SK-N-SH (cell line): ENCODE results near the gene JAM2.

ENCODE experiments used
- CTCF ChIP-seq: fragments of 200-600 bp; sonication (generic); IDR thresholded peaks from 2 replicates; pipeline ENCODE4 v1.6.1; 2017; ENCODE audit warnings: antibody characterized with exemption, mild to moderate bottlenecking, moderate library complexity
- ELF1 ChIP-seq: IDR thresholded peaks from 2 replicates; pipeline ENCODE4 v1.4.0; 2012
- EP300 ChIP-seq, 2 experiments: IDR thresholded peaks; 2 replicates each; pipeline versions ENCODE4 v1.4.0 to v1.6.1; 2012; ENCODE audit warnings: borderline replicate concordance in 1 of 2, low read depth in 1 of 2, low read length in 1 of 2
- EZH2phosphoT487 ChIP-seq: fragments of 200-600 bp; sonication (generic); IDR thresholded peaks from 2 replicates; pipeline ENCODE4 v1.6.1; 2017; ENCODE audit warnings: low read depth, mixed run types, mild to moderate bottlenecking, antibody characterized with exemption, moderate library complexity, borderline replicate concordance
- FOSL2 ChIP-seq: IDR thresholded peaks from 2 replicates; pipeline ENCODE4 v1.4.0; 2012; ENCODE audit warnings: low read depth, mild to moderate bottlenecking, moderate library complexity, borderline replicate concordance
- MXI1 ChIP-seq: IDR thresholded peaks from 2 replicates; pipeline ENCODE4 v1.6.1; 2012; ENCODE audit warnings: mild to moderate bottlenecking, low read depth, low read length, improper control_type of control experiment
- RAD21 ChIP-seq: IDR thresholded peaks from 2 replicates; pipeline ENCODE4 v1.6.1; 2012; ENCODE audit warnings: mild to moderate bottlenecking, low read length
- REST ChIP-seq: IDR thresholded peaks from 2 replicates; pipeline ENCODE4 v1.6.1; 2012; ENCODE audit warnings: mild to moderate bottlenecking, low read depth, low read length, moderate library complexity
- SMC3 ChIP-seq: IDR thresholded peaks from 2 replicates; pipeline ENCODE4 v1.6.1; 2012; ENCODE audit warnings: low read depth, low read length, improper control_type of control experiment
- TAF1 ChIP-seq: IDR thresholded peaks from 2 replicates; pipeline ENCODE4 v1.6.1; 2012; ENCODE audit warnings: low read depth, mild to moderate bottlenecking, low read length, moderate library complexity, borderline replicate concordance
- USF2 ChIP-seq: fragments of 150-350 bp; IDR thresholded peaks from 2 replicates; pipeline ENCODE4 v1.6.1; 2017; ENCODE audit warnings: antibody characterized with exemption, low read length, low read depth, borderline replicate concordance

GRCh38 chr21:25708467-25709065 is 69.5 kb downstream of the JAM2 start:
- TF ChIP-seq SMC3 (peak; percentile 89), CTCF (peak; percentile 93), USF2 (no peak), TAF1 (no peak), MXI1 (no peak), RAD21 (peak; percentile 76), FOSL2 (no peak), EZH2phosphoT487 (no peak), REST (no peak), ELF1 (no peak), EP300 (IDR thresholded peaks at IDR 0.05; ENCODE audit: borderline replicate concordance in 1 of 2, low read depth in 1 of 2, low read length in 1 of 2) (no peak)
